HG02623 (cell line): Measurements from ENCODE around the gene NOXRED1.
A peak's percentile ranks its signal among the peaks of the same experiment; 100 is the strongest.
"Not testable (repeated sequence)": the region's sequence is repeated elsewhere in the genome, so short reads cannot be mapped to it uniquely, and the experiment has no call there.

Source experiments
- ATAC-seq: cut with Tn5 transposase; IDR thresholded peaks from one replicate; pipeline ENCODE4 v1.9.1; 2021; ENCODE audit warnings: moderate library complexity; ENCODE audit not compliant: unreplicated experiment

NOXRED1 gene

GRCh38 chr14:77423423-77423822 lies at the start of gene NOXRED1:
TSS of gene NOXRED1 (minus strand) at chr14:77423523. CDS start at chr14:77422889, 634 bp downstream.
- no peak for ATAC-seq

- ATAC-seq: no peak
These were observed 47.0 kb upstream of the NOXRED1 start for GRCh38 chr14:77470224-77470870.

GRCh38 chr14:77469539-77469938 lies 46.2 kb upstream of the NOXRED1 start:
- no peak for ATAC-seq

GRCh38 chr14:77469067-77469505 lies 45.8 kb upstream of the NOXRED1 start:
- no peak for ATAC-seq

GRCh38 chr14:77467801-77468200 lies 44.5 kb upstream of the NOXRED1 start:
- ATAC-seq: no peak

GRCh38 chr14:77459072-77459723 lies 35.9 kb upstream of the NOXRED1 start:
- no peak for ATAC-seq

GRCh38 chr14:77458249-77458950 lies 35.1 kb upstream of the NOXRED1 start:
- peak; percentile 4 for ATAC-seq

- ATAC-seq: peak; percentile 91
These were observed 34.4 kb upstream of the NOXRED1 start, which contains the start of the genes AHSA1 and VIPAS39 for GRCh38 chr14:77457522-77458248. TSS of gene AHSA1 (plus strand) at chr14:77458093. CDS start at chr14:77458190, 97 bp downstream. TSS of gene VIPAS39 (minus strand) at chr14:77457601. CDS start at chr14:77454102, 3,499 bp downstream.

- ATAC-seq: no peak
These were observed 33.8 kb upstream of the NOXRED1 start for GRCh38 chr14:77457115-77457521.

- no peak for ATAC-seq
These were observed 32.8 kb upstream of the NOXRED1 start for GRCh38 chr14:77455966-77456640.

- ATAC-seq: no peak
These were observed 18.9 kb upstream of the NOXRED1 start for GRCh38 chr14:77442196-77442595.

- ATAC-seq: no peak
These were observed 16.5 kb upstream of the NOXRED1 start for GRCh38 chr14:77439861-77440260.

GRCh38 chr14:77438596-77438995 lies 15.3 kb upstream of the NOXRED1 start:
- ATAC-seq: no peak

GRCh38 chr14:77436042-77436441 lies 12.7 kb upstream of the NOXRED1 start:
- no peak for ATAC-seq

- ATAC-seq: no peak
These were observed 3.1 kb upstream of the NOXRED1 start for GRCh38 chr14:77426396-77426795.

GRCh38 chr14:77424862-77425261 lies 1.5 kb upstream of the NOXRED1 start:
- no peak for ATAC-seq

- ATAC-seq: no peak
These were observed 2.1 kb downstream of the NOXRED1 start for GRCh38 chr14:77421201-77421600.

- ATAC-seq: no peak
These were observed 6.5 kb downstream of the NOXRED1 start for GRCh38 chr14:77416836-77417235.

GRCh38 chr14:77416098-77416497 lies 7.2 kb downstream of the NOXRED1 start:
- ATAC-seq: not testable (repeated sequence)

GRCh38 chr14:77415403-77416030 lies 7.8 kb downstream of the NOXRED1 start:
- not testable (repeated sequence) for ATAC-seq
